ENCODE data around the gene PDZD2.
"Not testable (repeated sequence)": the region's sequence is repeated elsewhere in the genome, so short reads cannot be mapped to it uniquely, and the experiment has no call there.

DNA sequence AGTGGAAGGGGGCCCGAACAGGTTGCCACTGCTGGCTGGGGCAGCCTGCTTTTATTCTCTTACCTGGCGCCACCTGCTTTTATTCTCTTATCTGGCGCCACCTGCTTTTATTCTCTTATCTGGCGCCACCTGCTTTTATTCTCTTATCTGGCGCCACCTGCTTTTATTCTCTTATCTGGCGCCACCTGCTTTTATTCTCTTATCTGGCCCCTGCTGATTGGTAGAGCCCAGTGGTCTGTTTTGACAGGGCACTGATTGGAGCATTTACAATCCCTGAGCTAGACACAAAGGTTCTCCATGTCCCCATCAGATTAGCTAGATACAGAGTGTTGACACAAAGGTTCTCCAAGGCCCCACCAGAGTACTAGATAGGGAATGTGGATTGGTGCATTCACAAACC is 52.5 kb downstream of the PDZD2 start:
- not testable (repeated sequence) for TF ChIP-seq POLR2A (IDR thresholded peaks at IDR 0.05)
- TF ChIP-seq, protein P1, sequence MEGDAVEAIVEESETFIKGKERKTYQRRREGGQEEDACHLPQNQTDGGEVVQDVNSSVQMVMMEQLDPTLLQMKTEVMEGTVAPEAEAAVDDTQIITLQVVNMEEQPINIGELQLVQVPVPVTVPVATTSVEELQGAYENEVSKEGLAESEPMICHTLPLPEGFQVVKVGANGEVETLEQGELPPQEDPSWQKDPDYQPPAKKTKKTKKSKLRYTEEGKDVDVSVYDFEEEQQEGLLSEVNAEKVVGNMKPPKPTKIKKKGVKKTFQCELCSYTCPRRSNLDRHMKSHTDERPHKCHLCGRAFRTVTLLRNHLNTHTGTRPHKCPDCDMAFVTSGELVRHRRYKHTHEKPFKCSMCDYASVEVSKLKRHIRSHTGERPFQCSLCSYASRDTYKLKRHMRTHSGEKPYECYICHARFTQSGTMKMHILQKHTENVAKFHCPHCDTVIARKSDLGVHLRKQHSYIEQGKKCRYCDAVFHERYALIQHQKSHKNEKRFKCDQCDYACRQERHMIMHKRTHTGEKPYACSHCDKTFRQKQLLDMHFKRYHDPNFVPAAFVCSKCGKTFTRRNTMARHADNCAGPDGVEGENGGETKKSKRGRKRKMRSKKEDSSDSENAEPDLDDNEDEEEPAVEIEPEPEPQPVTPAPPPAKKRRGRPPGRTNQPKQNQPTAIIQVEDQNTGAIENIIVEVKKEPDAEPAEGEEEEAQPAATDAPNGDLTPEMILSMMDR (IDR thresholded peaks at IDR 0.05) = not testable (repeated sequence)

Data from vagina (tissue), 2 donors.